ENCODE data around the gene TMA7.

TMA7 gene

DNA sequence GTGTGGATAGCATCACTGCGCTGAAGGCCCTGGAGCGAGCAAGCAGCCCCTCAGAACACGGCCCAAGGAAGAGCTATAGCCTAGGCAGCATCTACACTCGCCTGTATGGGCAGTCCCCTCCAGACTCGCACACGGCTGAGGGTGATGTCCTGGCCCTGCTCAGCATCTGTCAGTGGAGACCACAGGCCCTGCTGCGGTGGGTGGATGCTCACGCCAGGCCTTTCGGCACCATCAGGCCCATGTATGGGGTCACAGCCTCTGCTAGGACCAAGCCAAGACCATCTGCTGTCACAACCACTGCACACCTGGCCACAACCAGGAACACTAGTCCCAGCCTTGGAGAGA is 27.0 kb downstream of the TMA7 start:
- no peaks in the 10 kb centered on the region for H3F3A ChIP-seq (ENCODE audit: low read depth)
- no peaks in the 10 kb centered on the region for H3K27me3 ChIP-seq (ENCODE audit: insufficient read depth, low read length, poor library complexity, severe bottlenecking)
- peak overlapping the region; percentile 88 for H3K9ac ChIP-seq (ENCODE audit: low read depth, low read length, poor library complexity, severe bottlenecking)
- H3K79me2 ChIP-seq (ENCODE audit: insufficient read depth, low read length), result peaks cover 60% of the 10 kb centered on the region
- no peak overlapping the region for H2AFZ ChIP-seq (ENCODE audit: low read length)
- peaks cover 9% of the 10 kb centered on the region; the same call in 1 of the 2 replicates for H3K36me3 ChIP-seq (ENCODE audit: insufficient read depth, low read length)
- peaks cover 16% of the 10 kb centered on the region for H4K20me1 ChIP-seq (ENCODE audit: insufficient read depth, low read length, poor library complexity, severe bottlenecking)
- H3K9me2 ChIP-seq (replicated peaks; ENCODE audit: low read depth, low read length), result no peaks in the 10 kb centered on the region
- peak overlapping the region; percentile 87 for H3K4me3 ChIP-seq (ENCODE audit: low read length, poor library complexity, severe bottlenecking)
- H3K4me2 ChIP-seq (ENCODE audit: low read depth, low read length, poor library complexity, severe bottlenecking), result peak overlapping the region; percentile 92
- TF ChIP-seq, protein P1, sequence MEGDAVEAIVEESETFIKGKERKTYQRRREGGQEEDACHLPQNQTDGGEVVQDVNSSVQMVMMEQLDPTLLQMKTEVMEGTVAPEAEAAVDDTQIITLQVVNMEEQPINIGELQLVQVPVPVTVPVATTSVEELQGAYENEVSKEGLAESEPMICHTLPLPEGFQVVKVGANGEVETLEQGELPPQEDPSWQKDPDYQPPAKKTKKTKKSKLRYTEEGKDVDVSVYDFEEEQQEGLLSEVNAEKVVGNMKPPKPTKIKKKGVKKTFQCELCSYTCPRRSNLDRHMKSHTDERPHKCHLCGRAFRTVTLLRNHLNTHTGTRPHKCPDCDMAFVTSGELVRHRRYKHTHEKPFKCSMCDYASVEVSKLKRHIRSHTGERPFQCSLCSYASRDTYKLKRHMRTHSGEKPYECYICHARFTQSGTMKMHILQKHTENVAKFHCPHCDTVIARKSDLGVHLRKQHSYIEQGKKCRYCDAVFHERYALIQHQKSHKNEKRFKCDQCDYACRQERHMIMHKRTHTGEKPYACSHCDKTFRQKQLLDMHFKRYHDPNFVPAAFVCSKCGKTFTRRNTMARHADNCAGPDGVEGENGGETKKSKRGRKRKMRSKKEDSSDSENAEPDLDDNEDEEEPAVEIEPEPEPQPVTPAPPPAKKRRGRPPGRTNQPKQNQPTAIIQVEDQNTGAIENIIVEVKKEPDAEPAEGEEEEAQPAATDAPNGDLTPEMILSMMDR (conservative IDR thresholded peaks at IDR 0.05; ENCODE audit: low read length), result no peak
- no peak for TF ChIP-seq EZH2phosphoT487 (IDR thresholded peaks at IDR 0.05; ENCODE audit: borderline replicate concordance)
- H3K4me1 ChIP-seq (ENCODE audit: insufficient read depth, low read length, poor library complexity, severe bottlenecking), result peaks cover 44% of the 10 kb centered on the region
- H3K9me3 ChIP-seq (ENCODE audit: insufficient read depth, low read depth, low read length), result no peaks in the 10 kb centered on the region

DNA sequence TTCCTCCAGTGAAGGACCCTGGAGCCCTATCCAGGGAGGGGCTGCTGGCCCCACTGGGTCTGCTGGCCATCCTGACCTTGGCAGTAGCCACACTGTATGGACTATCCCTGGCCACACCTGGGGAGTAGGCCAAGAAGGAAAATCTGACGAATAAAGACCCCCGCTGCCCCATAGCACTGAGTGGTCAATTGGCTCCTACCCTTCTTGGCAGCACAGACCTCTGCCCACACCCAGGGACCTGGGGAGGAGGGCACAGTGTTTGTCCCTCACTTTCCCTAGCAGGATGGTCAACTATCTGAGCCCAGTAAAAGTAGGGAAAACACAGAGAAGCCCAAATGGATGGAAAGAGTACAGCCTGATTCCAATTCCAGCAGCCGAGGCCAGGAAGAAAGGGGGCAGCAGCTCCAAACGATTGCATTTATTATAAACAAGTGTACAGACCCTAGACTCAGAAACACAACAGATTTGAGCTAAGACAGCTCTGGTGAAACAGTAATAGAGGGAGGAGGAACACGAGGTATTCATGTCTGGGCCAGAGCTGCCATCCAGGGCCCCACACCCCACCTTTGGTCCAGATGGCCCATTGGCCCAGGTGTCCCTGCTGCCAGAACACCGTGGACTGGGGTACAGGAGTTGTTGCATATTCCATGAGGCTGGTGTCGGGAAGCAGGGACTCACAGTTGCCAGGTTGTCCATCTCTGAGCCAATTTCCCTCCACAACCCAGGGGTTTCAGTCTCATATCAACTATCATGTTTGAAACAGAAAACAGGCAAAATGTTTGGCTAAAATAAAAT is 27.6 kb downstream of the TMA7 start:
- Histone ChIP-seq H3K9me3 (ENCODE audit: insufficient read depth, low read depth, low read length) (no peaks in the 10 kb centered on the region), H3K27me3 (ENCODE audit: insufficient read depth, low read length, poor library complexity, severe bottlenecking) (no peaks in the 10 kb centered on the region), H4K20me1 (ENCODE audit: insufficient read depth, low read length, poor library complexity, severe bottlenecking) (peaks cover 16% of the 10 kb centered on the region), H3K79me2 (ENCODE audit: insufficient read depth, low read length) (peaks cover 65% of the 10 kb centered on the region), H3K4me3 (ENCODE audit: low read length, poor library complexity, severe bottlenecking) (peak overlapping the region; percentile 87), H2AFZ (ENCODE audit: low read length) (no peak overlapping the region), H3K4me1 (ENCODE audit: insufficient read depth, low read length, poor library complexity, severe bottlenecking) (peaks cover 44% of the 10 kb centered on the region), H3K9me2 (replicated peaks; ENCODE audit: low read depth, low read length) (no peaks in the 10 kb centered on the region), H3F3A (ENCODE audit: low read depth) (no peaks in the 10 kb centered on the region), H3K9ac (ENCODE audit: low read depth, low read length, poor library complexity, severe bottlenecking) (peak overlapping the region; percentile 88), H3K36me3 (ENCODE audit: insufficient read depth, low read length) (peaks cover 9% of the 10 kb centered on the region; the same call in 1 of the 2 replicates), H3K4me2 (ENCODE audit: low read depth, low read length, poor library complexity, severe bottlenecking) (peak overlapping the region; percentile 92)
- TF ChIP-seq, protein P1 (conservative IDR thresholded peaks at IDR 0.05; ENCODE audit: low read length), result no peak
- no peak for TF ChIP-seq EZH2phosphoT487 (IDR thresholded peaks at IDR 0.05; ENCODE audit: borderline replicate concordance)

DNA sequence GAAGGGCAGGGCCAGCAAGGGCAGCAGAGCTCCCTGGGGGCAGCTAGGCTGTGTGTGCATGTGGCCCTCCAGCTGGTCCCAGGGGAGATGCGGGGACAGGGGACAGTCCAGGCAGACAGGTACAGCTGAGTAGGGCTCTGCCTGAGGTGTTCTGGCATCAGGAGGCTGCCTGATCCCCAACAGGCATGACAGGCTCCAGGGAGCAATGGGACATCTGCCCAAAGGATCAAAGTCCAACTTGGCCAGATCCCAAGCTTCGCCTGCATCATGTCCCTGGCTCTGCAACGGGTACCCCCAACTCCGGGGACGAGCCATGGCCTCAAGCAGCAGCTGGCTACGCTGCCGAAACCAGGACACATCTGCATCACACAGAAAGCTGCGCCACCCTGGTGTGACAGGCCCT is 28.3 kb downstream of the TMA7 start:
- Histone ChIP-seq H4K20me1 (ENCODE audit: insufficient read depth, low read length, poor library complexity, severe bottlenecking) (peaks cover 16% of the 10 kb centered on the region), H3K9ac (ENCODE audit: low read depth, low read length, poor library complexity, severe bottlenecking) (no peak overlapping the region), H3K36me3 (ENCODE audit: insufficient read depth, low read length) (peaks cover 9% of the 10 kb centered on the region; the same call in 1 of the 2 replicates), H3K4me2 (ENCODE audit: low read depth, low read length, poor library complexity, severe bottlenecking) (peak overlapping the region; percentile 92), H3K9me2 (replicated peaks; ENCODE audit: low read depth, low read length) (no peaks in the 10 kb centered on the region), H3K4me1 (ENCODE audit: insufficient read depth, low read length, poor library complexity, severe bottlenecking) (peaks cover 46% of the 10 kb centered on the region), H3K4me3 (ENCODE audit: low read length, poor library complexity, severe bottlenecking) (no peak overlapping the region), H3F3A (ENCODE audit: low read depth) (no peaks in the 10 kb centered on the region), H3K27me3 (ENCODE audit: insufficient read depth, low read length, poor library complexity, severe bottlenecking) (no peaks in the 10 kb centered on the region), H2AFZ (ENCODE audit: low read length) (no peak overlapping the region), H3K79me2 (ENCODE audit: insufficient read depth, low read length) (peaks cover 65% of the 10 kb centered on the region), H3K9me3 (ENCODE audit: insufficient read depth, low read depth, low read length) (no peaks in the 10 kb centered on the region)
- no peak for TF ChIP-seq EZH2phosphoT487 (IDR thresholded peaks at IDR 0.05; ENCODE audit: borderline replicate concordance)
- TF ChIP-seq, protein P1 (conservative IDR thresholded peaks at IDR 0.05; ENCODE audit: low read length), result no peak
